H1 (cell line): ENCODE results near the gene ODC1. TPM values are rescaled to one million over a fixed set of nuclear protein-coding genes. Genes with fewer than 3 reads are reported as not detected.

Experiments used
- CTCF ChIA-PET: fragments of 300-600 bp; sonication (Branson Sonifier 250); formaldehyde crosslinking; loops from one replicate; lab custom pipeline; 2021; ENCODE audit not compliant: partially characterized antibody; lab: Charles Lee
- POLR2A ChIA-PET: fragments of 300-600 bp; sonication (Branson Sonifier 250); formaldehyde crosslinking; loops from one replicate; lab custom pipeline; 2021; ENCODE audit warnings: inconsistent platforms; ENCODE audit not compliant: partially characterized antibody; lab: Charles Lee
- DNase-seq, 2 experiments: peaks; one replicate each; pipeline versions ENCODE4 v3.0.0 to v3.0.0-alpha.2; 2010 to 2022; ENCODE audit warnings: low spot score in 2 of 2, low read depth in 1 of 2, mixed read lengths in 1 of 2
- FAIRE-seq: peaks from 2 replicates; lab custom pipeline; 2011; peaks lifted over from hg19 to GRCh38; lab: Jason Lieb, UNC
- H2AFZ ChIP-seq: 2 replicates; pipeline ENCODE4 v1.8.1; 2012; ENCODE audit warnings: low read length, inconsistent platforms
- H2AK5ac ChIP-seq: 2 replicates; pipeline ENCODE4 v1.6.1; 2013; ENCODE audit warnings: low read depth, low read length
- H2BK120ac ChIP-seq: replicated peaks from 2 replicates; pipeline ENCODE3; 2013; ENCODE audit warnings: low read depth, low read length, inconsistent platforms
- H2BK12ac ChIP-seq: 2 replicates; pipeline ENCODE4 v1.6.1; 2013; ENCODE audit warnings: low read depth, low read length
- H2BK15ac ChIP-seq: 2 replicates; pipeline ENCODE4 v1.6.1; 2013; ENCODE audit warnings: low read length
- H2BK20ac ChIP-seq: 2 replicates; pipeline ENCODE4 v1.6.1; 2013; ENCODE audit warnings: low read length
- H2BK5ac ChIP-seq: 2 replicates; pipeline ENCODE4 v1.6.1; 2013; ENCODE audit warnings: low read depth, low read length
- H3K14ac ChIP-seq: 2 replicates; pipeline ENCODE4 v1.6.1; 2013; ENCODE audit warnings: inconsistent platforms; ENCODE audit not compliant: insufficient read length
- H3K18ac ChIP-seq: 2 replicates; pipeline ENCODE4 v1.6.1; 2013; ENCODE audit warnings: low read length; ENCODE audit errors: extremely low read depth
- H3K23ac ChIP-seq: 2 replicates; pipeline ENCODE4 v1.6.1; 2013; ENCODE audit warnings: inconsistent platforms; ENCODE audit not compliant: insufficient read length
- H3K23me2 ChIP-seq: 2 replicates; pipeline ENCODE4 v1.6.1; 2013; ENCODE audit warnings: low read depth, low read length
- H3K27ac ChIP-seq: 2 replicates; pipeline ENCODE4 v1.6.1; 2011; ENCODE audit warnings: low read depth, low read length, inconsistent platforms
- H3K27me3 ChIP-seq, 4 experiments: replicated peaks in 1 of 4; 1 replicate in 1 of 4; 2 replicates in 3 of 4; pipeline versions ENCODE4 v1.6.1 to v1.8.1; 2011 to 2013; ENCODE audit warnings: low read length in 3 of 4, mild to moderate bottlenecking in 3 of 4, inconsistent platforms in 2 of 4, mixed read lengths in 2 of 4, moderate library complexity in 1 of 4; ENCODE audit not compliant: control insufficient read depth in 3 of 4, insufficient read depth in 3 of 4; ENCODE audit errors: extremely low read depth in 1 of 4
- H3K36me3 ChIP-seq, 4 experiments: 2 replicates each; pipeline versions ENCODE4 v1.6.1 to v1.8.1; 2011 to 2013; ENCODE audit warnings: mild to moderate bottlenecking in 4 of 4, low read length in 3 of 4, moderate library complexity in 2 of 4, control low read depth in 1 of 4, inconsistent platforms in 1 of 4; ENCODE audit not compliant: insufficient read depth in 4 of 4, control insufficient read depth in 2 of 4
- H3K4ac ChIP-seq: replicated peaks from 2 replicates; pipeline ENCODE3; 2013; ENCODE audit warnings: low read length, low read depth, mixed read lengths, inconsistent platforms; ENCODE audit not compliant: insufficient read length
- H3K4me1 ChIP-seq, 4 experiments: replicated peaks in 1 of 4; 1 replicate in 1 of 4; 2 replicates in 3 of 4; pipeline versions ENCODE4 v1.6.1 to v1.8.1; 2011 to 2013; ENCODE audit warnings: low read length in 3 of 4, inconsistent platforms in 2 of 4, mixed read lengths in 1 of 4; ENCODE audit not compliant: insufficient read depth in 4 of 4, control insufficient read depth in 3 of 4
- H3K4me2 ChIP-seq, 2 experiments: 2 replicates each; pipeline versions ENCODE4 v1.6.1 to v1.8.1; 2011 to 2013; ENCODE audit warnings: low read depth in 2 of 2, low read length in 2 of 2, control low read depth in 1 of 2, inconsistent platforms in 1 of 2, mild to moderate bottlenecking in 1 of 2; ENCODE audit not compliant: insufficient read depth in 1 of 2
- H3K4me3 ChIP-seq, 4 experiments: fragments of 200-600, 300-600 bp in 1 of 4; sonication (generic), shearing (Covaris generic), sonication (Bioruptor Twin) in 1 of 4; 2 replicates each; pipeline versions ENCODE4 v1.5.1 to v1.8.1; 2011 to 2016; ENCODE audit warnings: low read length in 4 of 4, low read depth in 3 of 4, control low read depth in 2 of 4, inconsistent platforms in 2 of 4, mild to moderate bottlenecking in 2 of 4, mixed read lengths in 1 of 4, moderate library complexity in 1 of 4; ENCODE audit not compliant: insufficient read depth in 2 of 4; ENCODE audit errors: extremely low read depth in 1 of 4
- H3K56ac ChIP-seq: replicated peaks from 2 replicates; pipeline ENCODE3; 2013; ENCODE audit warnings: low read depth, mild to moderate bottlenecking, mixed read lengths, low read length, inconsistent platforms; ENCODE audit not compliant: insufficient read length
- H3K79me1 ChIP-seq: 2 replicates; pipeline ENCODE4 v1.6.1; 2013; ENCODE audit warnings: low read depth, low read length, control low read depth
- H3K79me2 ChIP-seq, 2 experiments: 2 replicates each; pipeline versions ENCODE4 v1.6.1 to v1.8.1; 2012 to 2013; ENCODE audit warnings: low read length in 2 of 2, mild to moderate bottlenecking in 2 of 2, inconsistent platforms in 1 of 2; ENCODE audit not compliant: insufficient read depth in 2 of 2, control insufficient read depth in 1 of 2
- H3K9ac ChIP-seq, 4 experiments: replicated peaks in 1 of 4; 1 replicate in 1 of 4; 2 replicates in 3 of 4; pipeline versions ENCODE4 v1.6.1 to v1.8.1; 2011 to 2013; ENCODE audit warnings: low read depth in 3 of 4, low read length in 3 of 4, control low read depth in 2 of 4, mild to moderate bottlenecking in 2 of 4, moderate library complexity in 2 of 4, inconsistent platforms in 1 of 4; ENCODE audit errors: extremely low read depth in 1 of 4
- H3K9me3 ChIP-seq, 2 experiments: 2 replicates each; pipeline versions ENCODE4 v1.6.1 to v1.8.1; 2012 to 2013; ENCODE audit warnings: mild to moderate bottlenecking in 2 of 2, moderate library complexity in 2 of 2, control low read depth in 1 of 2, inconsistent platforms in 1 of 2, low read depth in 1 of 2, low read length in 1 of 2, mixed read lengths in 1 of 2; ENCODE audit not compliant: insufficient read depth in 2 of 2
- H4K20me1 ChIP-seq, 2 experiments: replicated peaks in 1 of 2; 2 replicates each; pipeline versions ENCODE3 to v1.8.1; 2011 to 2013; ENCODE audit warnings: inconsistent platforms in 2 of 2, low read length in 2 of 2, mild to moderate bottlenecking in 1 of 2; ENCODE audit not compliant: insufficient read depth in 2 of 2, control insufficient read depth in 1 of 2
- H4K5ac ChIP-seq: 2 replicates; pipeline ENCODE4 v1.6.1; 2013; ENCODE audit warnings: low read length, low read depth, mixed read lengths, inconsistent platforms; ENCODE audit not compliant: insufficient read length
- H4K8ac ChIP-seq: 2 replicates; pipeline ENCODE4 v1.8.0; 2013; ENCODE audit warnings: mild to moderate bottlenecking, moderate library complexity, low read length, inconsistent platforms; ENCODE audit not compliant: insufficient read depth; ENCODE audit errors: extremely low read depth
- H4K91ac ChIP-seq: replicated peaks from 2 replicates; pipeline ENCODE3; 2013; ENCODE audit warnings: low read length, mixed read lengths, inconsistent platforms; ENCODE audit not compliant: insufficient read length
- BCL11A ChIP-seq, 2 experiments: IDR thresholded peaks; one replicate each; pipeline ENCODE4 v1.6.1; 2011; ENCODE audit warnings: low read depth in 2 of 2, low read length in 2 of 2, mild to moderate bottlenecking in 2 of 2
- CHD1 ChIP-seq: IDR thresholded peaks from 2 replicates; pipeline ENCODE4 v1.6.1; 2012; ENCODE audit warnings: low read depth, low read length, improper control_type of control experiment
- E2F6 ChIP-seq: IDR thresholded peaks from 2 replicates; pipeline ENCODE4 v1.6.1; 2012; ENCODE audit warnings: inconsistent platforms
- GTF2F1 ChIP-seq: IDR thresholded peaks from 2 replicates; pipeline ENCODE4 v1.6.1; 2012; ENCODE audit warnings: low read depth, low read length, improper control_type of control experiment, borderline replicate concordance
- JUN ChIP-seq: IDR thresholded peaks from 2 replicates; pipeline ENCODE4 v1.6.1; 2011; ENCODE audit warnings: low read depth, mild to moderate bottlenecking, improper control_type of control experiment, low read length
- NRF1 ChIP-seq: IDR thresholded peaks from 2 replicates; pipeline ENCODE4 v1.6.1; 2011; ENCODE audit warnings: mild to moderate bottlenecking, low read depth, low read length, improper control_type of control experiment
- RAD21 ChIP-seq, 2 experiments: IDR thresholded peaks in 1 of 2; conservative IDR thresholded peaks in 1 of 2; 2 replicates each; pipeline ENCODE4 v1.6.1; 2011; ENCODE audit warnings: low read depth in 2 of 2, low read length in 2 of 2, improper control_type of control experiment in 1 of 2, inconsistent platforms in 1 of 2, mild to moderate bottlenecking in 1 of 2, moderate library complexity in 1 of 2
- RNF2 ChIP-seq: fragments of 200-900, 300-1000 bp; sonication (generic); IDR thresholded peaks from 2 replicates; pipeline ENCODE4 v1.7.1; 2016; ENCODE audit warnings: borderline replicate concordance, low read depth, mild to moderate bottlenecking, antibody characterized with exemption, low read length; ENCODE audit not compliant: poor library complexity, severe bottlenecking; ENCODE audit errors: missing control alignments
- SP2 ChIP-seq: IDR thresholded peaks from 2 replicates; pipeline ENCODE4 v1.6.1; 2012; ENCODE audit warnings: mild to moderate bottlenecking, low read length, inconsistent platforms
- WGBS, 2 experiments: shearing (Covaris generic) in 1 of 2; methylation state at CpG; one replicate each; pipeline versions ENCODE4 v1.1.6 to v1.1.7; 2013 to 2015; ENCODE audit warnings: low lambda C conversion rate in 2 of 2, mixed read lengths in 2 of 2, inconsistent platforms in 1 of 2, low coverage in 1 of 2, missing lambda C conversion rate in 1 of 2; ENCODE audit not compliant: insufficient replicate concordance in 2 of 2, insufficient coverage in 1 of 2, insufficient read length in 1 of 2; ENCODE audit errors: extremely low coverage in 1 of 2, missing lambda C conversion rate in 1 of 2; 5-methylcytosine and 5-hydroxymethylcytosine counted together
- polyA plus RNA-seq, 7 experiments: library from polyadenylated mRNA; depleted of rRNA in 3 of 7; stranded (reverse) in 5 of 7; unstranded in 2 of 7; fragments of >200 nt in 5 of 7; fragments of 200-250 nt in 2 of 7; gene quantifications; 1 replicate in 5 of 7; 2 replicates in 1 of 7; 4 replicates in 1 of 7; pipeline versions ENCODE4 v1.2.1 to v1.2.3, GENCODE V29; 2011 to 2013; ENCODE audit warnings: missing spikeins in 2 of 7, mixed read lengths in 2 of 7
- total RNA-seq: library from RNA; stranded (reverse); fragmentation: NEBNext Ultra II Directional; extraction: Animal tissue kit (Norgen Biotek cat#: 25700); gene quantifications from 2 replicates; pipeline ENCODE4 v1.2.1, GENCODE V29; 2021

ODC1 gene
- total and polyA plus RNA-seq, 2 of the 8 experiments (the other 6 are each of a cell fraction or from before 2014, with no cell fraction given): 57.2 to 76.7 TPM

GRCh38 chr2:10402062-10402585, 46.0 kb downstream of the ODC1 start:
- no peak overlapping the region for H3K4ac ChIP-seq
- H3K9me3 ChIP-seq: no peaks in the 10 kb centered on the region
- no peak overlapping the region for H3K4me2 ChIP-seq
- POLR2A ChIA-PET: no interaction called here
- no peaks in the 10 kb centered on the region; a peak in 1 of 8 replicates for H3K36me3 ChIP-seq
- no peak overlapping the region for H2BK20ac ChIP-seq
- H3K9ac ChIP-seq: no peak overlapping the region
- H2AFZ ChIP-seq: no peak overlapping the region
- H3K79me2 ChIP-seq: no peaks in the 10 kb centered on the region
- DNase-seq (no peak), FAIRE-seq (no peak)
- H3K56ac ChIP-seq: no peak overlapping the region
- CTCF ChIA-PET: interaction anchor here (1.1 to 1.4 kb wide), 6 partner anchors 8 to 261 kb away, joined by 3 to 5 read pairs (median 4); no protein-coding TSS in a partner anchor
- TF ChIP-seq BCL11A (IDR thresholded peaks at IDR 0.05; ENCODE audit: low read depth in 2 of 2, low read length in 2 of 2) (no peak), SP2 (no peak), CHD1 (no peak), E2F6 (no peak), RAD21 (IDR thresholded peaks at IDR 0.05 in 1 of 2, conservative IDR thresholded peaks at IDR 0.05 in 1 of 2; ENCODE audit: low read depth in 2 of 2, low read length in 2 of 2) (no peak), RNF2 (no peak), JUN (no peak), GTF2F1 (no peak), NRF1 (no peak)
- no peak overlapping the region for H2AK5ac ChIP-seq
- H4K8ac ChIP-seq: no peak overlapping the region
- H3K4me1 ChIP-seq: no peaks in the 10 kb centered on the region
- 96% methylated on average over 14 of the region's 14 CpGs; no CpG with 5 or more reads in 1 of the 2 experiments for WGBS, 2 experiments
- peak overlapping the region; percentile 39 for H4K91ac ChIP-seq
- no peak overlapping the region for H3K27ac ChIP-seq
- no peak overlapping the region for H3K23ac ChIP-seq
- H4K20me1 ChIP-seq: no peaks in the 10 kb centered on the region
- H2BK120ac ChIP-seq: no peak overlapping the region
- no peak overlapping the region for H3K18ac ChIP-seq
- H2BK15ac ChIP-seq: no peak overlapping the region
- no peaks in the 10 kb centered on the region; the same call in none of the 2 replicates for H3K79me1 ChIP-seq
- H3K23me2 ChIP-seq: peaks cover 4% of the 10 kb centered on the region; the same call in 1 of the 2 replicates
- H3K4me3 ChIP-seq: no peak overlapping the region
- H4K5ac ChIP-seq: no peak overlapping the region
- no peak overlapping the region for H3K14ac ChIP-seq
- no peak overlapping the region for H2BK12ac ChIP-seq
- H2BK5ac ChIP-seq: no peak overlapping the region
- H3K27me3 ChIP-seq: no peaks in the 10 kb centered on the region
